Panc1 (cell line): ENCODE results near the gene AK6. TPM values are rescaled to one million over a fixed set of nuclear protein-coding genes. Genes with fewer than 3 reads are reported as not detected.

Experiments
- ATAC-seq: fragments of 200-7000 bp; cut with Tn5 transposase; 2 replicates; pipeline ENCODE4 v1.9.1; 2020; ENCODE audit warnings: mild to moderate bottlenecking, moderate library complexity
- BruUV-seq: library from RNA; stranded (reverse); fragments of 400-500 nt; replicated peaks from 2 replicates; lab custom pipeline; 2021; lab: Mats Ljungman, UMichigan
- CTCF ChIA-PET: fragments of 300-600 bp; sonication (Branson Sonifier 250); formaldehyde crosslinking; loops from one replicate; lab custom pipeline; 2022; ENCODE audit warnings: antibody characterized with exemption; lab: Charles Lee
- POLR2A ChIA-PET: fragments of 300-600 bp; sonication (Branson Sonifier 250); formaldehyde crosslinking; loops from one replicate; lab custom pipeline; 2022; ENCODE audit warnings: antibody characterized with exemption; lab: Charles Lee
- DNase-seq: peaks from one replicate; pipeline ENCODE4 v3.0.0-alpha.2; 2010; ENCODE audit warnings: low read depth, low spot score
- H3K27ac ChIP-seq: 2 replicates; pipeline ENCODE4 v1.5.1; 2011; ENCODE audit warnings: mild to moderate bottlenecking, low read length, inconsistent platforms
- H3K27me3 ChIP-seq: fragments of 200-500 bp; sonication (Bioruptor generic); 2 replicates; pipeline ENCODE4 v1.6.0; 2014; ENCODE audit warnings: low read length, inconsistent platforms; ENCODE audit not compliant: control insufficient read depth, insufficient read depth
- H3K36me3 ChIP-seq: fragments of 200-500 bp; sonication (Bioruptor generic); 2 replicates; pipeline ENCODE4 v1.5.1; 2014; ENCODE audit warnings: inconsistent platforms, mild to moderate bottlenecking, low read length, moderate library complexity; ENCODE audit not compliant: control insufficient read depth, insufficient read depth
- H3K4me1 ChIP-seq: 2 replicates; pipeline ENCODE4 v1.5.1; 2011; ENCODE audit warnings: inconsistent platforms, mild to moderate bottlenecking, low read length, moderate library complexity; ENCODE audit not compliant: control insufficient read depth, insufficient read depth
- H3K4me3 ChIP-seq, 2 experiments: 2 replicates each; pipeline ENCODE4 v1.5.1; 2011 to 2012; ENCODE audit warnings: low read depth in 2 of 2, low read length in 2 of 2, mild to moderate bottlenecking in 2 of 2, inconsistent platforms in 1 of 2, moderate library complexity in 1 of 2
- H3K9me3 ChIP-seq: fragments of 200-500 bp; sonication (Bioruptor generic); 2 replicates; pipeline ENCODE4 v1.5.1; 2014; ENCODE audit warnings: low read depth, mild to moderate bottlenecking, inconsistent platforms, low read length, moderate library complexity; ENCODE audit not compliant: control insufficient read depth, insufficient read depth
- POLR2AphosphoS5 ChIP-seq: IDR thresholded peaks from 2 replicates; pipeline ENCODE4 v1.6.1; 2012; ENCODE audit warnings: mild to moderate bottlenecking, low read depth, low read length, moderate library complexity
- SIN3A ChIP-seq: IDR thresholded peaks from 2 replicates; pipeline ENCODE4 v1.6.1; 2012; ENCODE audit warnings: low read depth, mild to moderate bottlenecking, low read length, moderate library complexity, borderline replicate concordance; ENCODE audit not compliant: insufficient read depth
- TCF7L2 ChIP-seq: IDR thresholded peaks from 2 replicates; pipeline ENCODE4 v1.6.1; 2011; ENCODE audit warnings: mild to moderate bottlenecking, low read depth, low read length, inconsistent platforms
- in situ Hi-C: cut with HindIII; loops from 2 replicates; pipeline ENCODE4 v1.10.0; 2016; ENCODE audit warnings: low sequenced_read_pairs, low pct_unique_long_range_greater_than_20kb
- intact Hi-C: fragments of 100-400 bp; cut with micrococcal nuclease; formaldehyde crosslinking; loops from one replicate; pipeline ENCODE4 v1.10.0; 2022; ENCODE audit not compliant: unreplicated experiment
- total RNA-seq: library from RNA; stranded (reverse); gene quantifications from one replicate; pipeline ENCODE4 v1.2.1, GENCODE V29; 2021; ENCODE audit not compliant: unreplicated experiment
- TF ChIP-seq, protein P1 (sequence below): fragments of 450-650 bp; IDR thresholded peaks from 2 replicates; pipeline ENCODE4 v1.5.1; 2017; ENCODE audit warnings: mild to moderate bottlenecking
- TF ChIP-seq, protein P2 (sequence below), 2 experiments: IDR thresholded peaks; 2 replicates each; pipeline ENCODE4 v1.6.1; 2011 to 2012; ENCODE audit warnings: low read depth in 2 of 2, control low read depth in 1 of 2, low read length in 1 of 2, mild to moderate bottlenecking in 1 of 2, moderate library complexity in 1 of 2; ENCODE audit not compliant: insufficient read depth in 1 of 2

Gene AK6
- total RNA-seq, 1 experiment from 2014 or later: 61.3 TPM

DNA sequence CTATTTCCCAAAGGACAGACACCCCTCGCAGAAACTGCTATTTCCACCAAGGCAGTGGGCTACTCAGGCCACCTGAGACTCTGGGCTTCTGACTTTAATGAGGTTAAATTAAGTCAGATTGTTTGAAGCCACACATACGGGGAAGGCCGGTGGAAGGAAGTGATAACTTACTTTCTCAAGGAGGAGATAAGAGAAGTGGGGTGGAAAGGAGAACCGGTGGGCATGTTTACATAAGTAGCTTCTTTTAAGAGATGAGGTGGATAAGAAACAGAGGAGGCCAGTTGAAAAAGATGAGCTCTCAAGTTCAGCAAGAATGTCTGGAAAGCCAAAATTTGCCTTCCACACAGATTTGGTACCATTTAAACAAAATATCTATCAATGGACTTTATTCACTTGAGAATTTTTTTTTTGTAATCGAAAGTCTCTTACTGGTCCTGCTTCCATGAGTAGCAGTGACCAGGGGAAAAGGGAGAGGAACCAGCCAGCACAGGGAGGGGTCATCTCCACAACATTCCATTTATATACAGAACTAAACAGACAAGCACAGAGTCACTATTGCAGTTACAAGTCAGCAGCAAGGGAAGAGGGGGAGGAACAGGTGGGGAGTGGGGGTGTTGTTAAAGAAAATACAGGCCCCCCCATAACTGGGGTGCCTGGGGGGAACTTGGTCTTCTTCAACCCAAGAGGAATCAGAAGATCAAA lies 56.7 kb downstream of the AK6 start:
- in situ Hi-C loops (no loop called here), intact Hi-C loops (no loop called here)
- TF ChIP-seq TCF7L2 (no peak), SIN3A (no peak), POLR2AphosphoS5 (no peak)
- TF ChIP-seq, protein P1, sequence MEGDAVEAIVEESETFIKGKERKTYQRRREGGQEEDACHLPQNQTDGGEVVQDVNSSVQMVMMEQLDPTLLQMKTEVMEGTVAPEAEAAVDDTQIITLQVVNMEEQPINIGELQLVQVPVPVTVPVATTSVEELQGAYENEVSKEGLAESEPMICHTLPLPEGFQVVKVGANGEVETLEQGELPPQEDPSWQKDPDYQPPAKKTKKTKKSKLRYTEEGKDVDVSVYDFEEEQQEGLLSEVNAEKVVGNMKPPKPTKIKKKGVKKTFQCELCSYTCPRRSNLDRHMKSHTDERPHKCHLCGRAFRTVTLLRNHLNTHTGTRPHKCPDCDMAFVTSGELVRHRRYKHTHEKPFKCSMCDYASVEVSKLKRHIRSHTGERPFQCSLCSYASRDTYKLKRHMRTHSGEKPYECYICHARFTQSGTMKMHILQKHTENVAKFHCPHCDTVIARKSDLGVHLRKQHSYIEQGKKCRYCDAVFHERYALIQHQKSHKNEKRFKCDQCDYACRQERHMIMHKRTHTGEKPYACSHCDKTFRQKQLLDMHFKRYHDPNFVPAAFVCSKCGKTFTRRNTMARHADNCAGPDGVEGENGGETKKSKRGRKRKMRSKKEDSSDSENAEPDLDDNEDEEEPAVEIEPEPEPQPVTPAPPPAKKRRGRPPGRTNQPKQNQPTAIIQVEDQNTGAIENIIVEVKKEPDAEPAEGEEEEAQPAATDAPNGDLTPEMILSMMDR: no peak
- TF ChIP-seq, protein P2, sequence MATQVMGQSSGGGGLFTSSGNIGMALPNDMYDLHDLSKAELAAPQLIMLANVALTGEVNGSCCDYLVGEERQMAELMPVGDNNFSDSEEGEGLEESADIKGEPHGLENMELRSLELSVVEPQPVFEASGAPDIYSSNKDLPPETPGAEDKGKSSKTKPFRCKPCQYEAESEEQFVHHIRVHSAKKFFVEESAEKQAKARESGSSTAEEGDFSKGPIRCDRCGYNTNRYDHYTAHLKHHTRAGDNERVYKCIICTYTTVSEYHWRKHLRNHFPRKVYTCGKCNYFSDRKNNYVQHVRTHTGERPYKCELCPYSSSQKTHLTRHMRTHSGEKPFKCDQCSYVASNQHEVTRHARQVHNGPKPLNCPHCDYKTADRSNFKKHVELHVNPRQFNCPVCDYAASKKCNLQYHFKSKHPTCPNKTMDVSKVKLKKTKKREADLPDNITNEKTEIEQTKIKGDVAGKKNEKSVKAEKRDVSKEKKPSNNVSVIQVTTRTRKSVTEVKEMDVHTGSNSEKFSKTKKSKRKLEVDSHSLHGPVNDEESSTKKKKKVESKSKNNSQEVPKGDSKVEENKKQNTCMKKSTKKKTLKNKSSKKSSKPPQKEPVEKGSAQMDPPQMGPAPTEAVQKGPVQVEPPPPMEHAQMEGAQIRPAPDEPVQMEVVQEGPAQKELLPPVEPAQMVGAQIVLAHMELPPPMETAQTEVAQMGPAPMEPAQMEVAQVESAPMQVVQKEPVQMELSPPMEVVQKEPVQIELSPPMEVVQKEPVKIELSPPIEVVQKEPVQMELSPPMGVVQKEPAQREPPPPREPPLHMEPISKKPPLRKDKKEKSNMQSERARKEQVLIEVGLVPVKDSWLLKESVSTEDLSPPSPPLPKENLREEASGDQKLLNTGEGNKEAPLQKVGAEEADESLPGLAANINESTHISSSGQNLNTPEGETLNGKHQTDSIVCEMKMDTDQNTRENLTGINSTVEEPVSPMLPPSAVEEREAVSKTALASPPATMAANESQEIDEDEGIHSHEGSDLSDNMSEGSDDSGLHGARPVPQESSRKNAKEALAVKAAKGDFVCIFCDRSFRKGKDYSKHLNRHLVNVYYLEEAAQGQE (IDR thresholded peaks at IDR 0.05; ENCODE audit: insufficient read depth in 1 of 2, low read depth in 2 of 2, low read length in 1 of 2): no peak
- Histone ChIP-seq H3K9me3 (no peaks in the 10 kb centered on the region), H3K27ac (no peak overlapping the region), H3K4me1 (no peaks in the 10 kb centered on the region), H3K4me3 (no peak overlapping the region), H3K36me3 (no peaks in the 10 kb centered on the region; the same call in 1 of the 2 replicates), H3K27me3 (no peaks in the 10 kb centered on the region)
- DNase-seq (no peak), ATAC-seq (no peak)
- no TSS peak for BruUV-seq
- POLR2A ChIA-PET: no interaction called here
- CTCF ChIA-PET: no interaction called here

DNA sequence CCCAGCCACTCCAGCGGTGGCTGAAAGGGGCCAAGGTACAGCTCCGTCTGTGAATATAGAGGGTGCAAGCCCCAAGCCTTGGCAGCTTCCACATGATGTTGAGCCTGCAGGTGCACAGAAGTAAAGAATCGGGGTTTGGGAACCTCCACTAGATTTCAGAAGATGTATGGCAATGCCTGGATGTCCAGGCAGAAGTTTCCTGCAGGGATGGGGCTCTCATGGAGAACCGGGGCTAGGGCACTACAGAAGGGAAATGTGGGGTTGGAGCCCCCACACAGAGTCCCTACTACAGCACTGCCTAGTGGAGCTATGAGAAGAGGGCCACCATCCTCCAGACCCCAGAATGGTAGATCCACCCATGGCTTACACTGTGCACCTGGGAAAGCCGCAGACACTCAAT lies 59.9 kb downstream of the AK6 start:
- POLR2A ChIA-PET: no interaction called here
- H3K9me3 ChIP-seq: no peaks in the 10 kb centered on the region
- H3K27me3 ChIP-seq: no peaks in the 10 kb centered on the region
- no peaks in the 10 kb centered on the region for H3K4me1 ChIP-seq
- H3K27ac ChIP-seq: no peak overlapping the region
- H3K4me3 ChIP-seq: no peak overlapping the region
- no peaks in the 10 kb centered on the region; the same call in 1 of the 2 replicates for H3K36me3 ChIP-seq
- TF ChIP-seq POLR2AphosphoS5 (no peak), SIN3A (no peak)
- TF ChIP-seq, protein P2 (IDR thresholded peaks at IDR 0.05; ENCODE audit: insufficient read depth in 1 of 2, low read depth in 2 of 2, low read length in 1 of 2): no peak
- TF ChIP-seq, protein P1: no peak
- no TSS peak for BruUV-seq
- in situ Hi-C loops (no loop called here), intact Hi-C loops (no loop called here)
- ATAC-seq (no peak), DNase-seq (no peak)
- CTCF ChIA-PET: interaction anchor here (0.6 kb wide), 1 partner anchor 1190 kb away, joined by 5 read pairs; no protein-coding TSS in a partner anchor
